Activated T-helper 9 cell treated with anti-CD3 and anti-CD28 coated beads, Interleukin-2, amount 50 U/mL, for 16 hours (primary cell): ENCODE measurements around the gene RTKN.
A peak's percentile ranks its signal among the peaks of the same experiment; 100 is the strongest.

Experiments
- DNase-seq: peaks from one replicate; pipeline ENCODE4 v3.0.0-alpha.2; 2020; ENCODE audit warnings: low read depth

The RTKN gene

DNA sequence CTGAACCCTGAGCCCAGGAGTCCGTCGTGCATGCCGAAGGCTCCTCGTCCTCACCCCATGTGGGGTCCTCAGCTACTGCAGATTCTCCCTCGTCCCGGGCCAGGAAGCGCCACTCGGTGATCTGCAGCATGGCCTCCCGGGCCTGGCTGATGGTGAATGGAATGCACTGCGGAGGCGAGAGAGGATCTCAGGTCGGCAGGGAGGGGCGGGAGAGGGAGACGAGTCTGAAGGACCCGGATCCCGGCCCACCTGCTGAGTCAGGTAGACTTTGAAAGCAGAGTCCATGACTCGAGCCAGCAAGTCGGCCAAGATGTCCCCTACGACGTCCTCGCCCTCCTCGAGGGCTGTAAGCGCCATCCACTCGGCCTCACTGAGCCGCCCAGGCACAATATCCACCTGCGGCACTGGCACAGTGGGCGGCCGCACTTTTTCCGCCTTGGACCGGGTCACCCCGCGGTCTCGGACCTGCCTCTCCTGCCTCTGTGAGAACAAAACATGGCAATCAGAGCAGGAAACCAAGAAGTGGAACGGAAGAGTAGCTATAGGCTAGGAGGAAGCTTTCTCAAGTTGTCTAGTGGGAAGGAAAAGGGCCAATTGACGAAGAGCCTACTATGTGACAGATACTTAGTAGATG lies 25.9 kb downstream of the RTKN start:
- no peak for DNase-seq

GRCh38 chr2:74414881-74415761 lies 26.6 kb downstream of the RTKN start:
- DNase-seq, result peak; percentile 11

- no peak for DNase-seq
These were observed 27.3 kb downstream of the RTKN start for GRCh38 chr2:74414441-74414840.

DNA sequence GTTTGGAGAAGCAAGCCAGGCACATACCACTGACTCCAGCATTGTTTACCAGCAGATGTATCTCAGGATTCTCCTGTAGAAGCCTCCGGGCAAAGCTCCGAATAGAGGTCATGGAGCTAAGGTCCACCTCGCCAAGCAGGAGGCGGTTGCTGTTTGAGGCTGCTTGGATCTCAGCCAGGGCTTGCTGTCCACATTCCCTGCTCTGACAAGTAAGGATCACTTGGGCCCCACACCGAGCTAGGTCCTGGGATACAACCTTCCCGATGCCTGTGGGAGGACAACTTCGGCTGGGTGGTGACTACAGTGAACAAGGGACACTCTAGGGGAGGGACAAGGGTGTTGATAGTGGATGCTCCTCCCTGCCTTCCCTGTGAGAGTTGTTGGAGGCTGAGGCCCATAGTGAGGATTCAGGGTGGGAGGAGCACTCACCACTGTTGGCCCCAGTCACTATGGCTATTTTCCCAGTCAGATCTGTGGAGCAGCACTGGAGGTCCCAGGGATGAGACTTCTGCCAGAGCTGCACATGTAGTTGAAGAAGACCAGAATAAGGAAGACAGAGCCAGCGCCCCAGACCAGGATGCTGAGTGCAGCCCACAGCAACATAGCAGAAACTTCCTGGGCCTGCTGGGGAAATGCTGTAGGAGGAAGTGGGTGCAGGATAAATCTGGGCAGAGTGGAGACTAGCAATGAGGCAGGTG lies 28.6 kb downstream of the RTKN start:
- DNase-seq, result no peak

GRCh38 chr2:74407682-74408081 lies 34.1 kb downstream of the RTKN start:
- no peak for DNase-seq

- no peak for DNase-seq
These were observed 35.7 kb downstream of the RTKN start for GRCh38 chr2:74406035-74406434.

- DNase-seq, result no peak
These were observed 39.8 kb downstream of the RTKN start for GRCh38 chr2:74401891-74402290.

DNA sequence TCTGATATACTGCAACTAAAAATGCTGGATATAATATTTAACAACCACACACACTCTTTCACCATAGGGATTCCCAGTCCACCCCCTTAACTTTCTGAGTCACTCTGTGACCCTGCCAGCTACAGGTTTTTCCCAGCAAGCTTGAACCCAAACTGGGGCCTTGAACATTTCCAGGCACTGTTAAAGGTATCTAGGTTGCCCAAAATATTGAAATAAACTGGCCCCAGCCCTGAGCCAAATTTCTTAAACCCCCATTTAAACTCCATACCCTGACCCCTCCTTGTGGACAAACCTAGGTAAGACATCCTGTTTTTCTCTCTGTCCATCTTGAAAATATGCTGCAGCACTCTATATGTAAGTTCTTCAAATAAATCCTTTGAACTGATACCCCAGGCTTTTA lies 42.0 kb downstream of the RTKN start:
- DNase-seq, result no peak

GRCh38 chr2:74396149-74396548 lies 45.6 kb downstream of the RTKN start:
- DNase-seq, result no peak

- DNase-seq, result no peak
These were observed 48.2 kb downstream of the RTKN start for GRCh38 chr2:74393525-74393924.

- no peak for DNase-seq
These were observed 49.3 kb downstream of the RTKN start for GRCh38 chr2:74392449-74392743.

DNA sequence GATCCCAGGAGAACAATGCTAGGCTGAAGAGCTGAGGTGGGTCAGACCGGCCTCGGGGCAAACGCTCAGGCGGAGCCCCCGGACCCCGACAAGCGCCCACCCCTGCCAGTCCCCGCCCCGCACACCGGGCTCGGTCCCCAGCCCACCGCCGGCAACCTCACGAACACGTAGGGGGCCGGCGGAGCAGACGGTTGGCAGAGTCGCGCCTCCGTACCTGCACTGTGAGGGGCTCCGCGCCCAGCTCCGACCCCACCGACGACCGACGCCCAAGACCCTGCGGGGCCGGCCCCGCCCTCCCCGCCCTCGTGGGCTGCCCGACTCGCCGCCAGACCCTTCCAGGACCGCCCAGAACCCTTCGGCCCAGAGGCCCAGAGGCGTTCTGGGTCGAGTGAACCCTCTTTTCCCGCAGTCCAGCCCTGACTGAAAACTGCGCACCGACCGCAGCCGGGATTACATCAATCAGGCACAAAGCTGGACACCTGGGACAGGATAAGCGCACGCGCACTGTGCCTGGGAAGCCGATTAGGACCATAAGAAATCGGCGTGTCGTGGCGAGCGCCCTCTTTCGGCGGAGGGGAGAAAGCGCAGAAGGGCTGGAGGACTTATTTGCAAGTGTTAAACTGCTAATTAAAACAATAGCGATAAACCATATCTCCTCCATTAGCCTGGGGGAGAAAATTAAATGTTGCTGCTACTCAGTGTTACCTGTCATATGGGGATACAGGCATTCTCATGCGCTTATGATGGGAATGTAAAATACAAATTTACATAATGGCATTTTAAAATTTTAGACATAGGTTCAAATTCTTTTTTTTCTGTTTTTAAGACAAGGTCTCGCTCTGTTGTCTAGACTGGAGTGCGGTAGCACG lies 49.9 kb downstream of the RTKN start:
- peak; percentile 90 for DNase-seq

DNA sequence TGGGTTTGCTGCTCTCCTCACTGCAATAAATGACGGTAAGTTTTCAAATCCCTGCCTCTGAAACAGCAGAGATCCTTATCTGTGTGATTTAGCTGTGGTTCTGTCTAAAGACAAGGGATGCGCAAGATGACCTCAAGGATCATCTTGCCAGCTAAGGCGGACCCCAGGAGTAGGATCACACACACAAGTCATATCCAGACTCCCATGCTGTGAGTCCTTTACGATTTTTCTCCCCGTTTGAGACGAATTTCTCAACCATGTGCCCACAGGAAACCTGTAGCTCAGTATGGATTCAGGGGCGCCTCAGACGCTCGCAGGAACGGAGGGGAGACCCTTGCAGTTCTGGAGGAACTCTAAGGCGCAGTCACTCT lies 50.5 kb downstream of the RTKN start:
- DNase-seq, result no peak

DNA sequence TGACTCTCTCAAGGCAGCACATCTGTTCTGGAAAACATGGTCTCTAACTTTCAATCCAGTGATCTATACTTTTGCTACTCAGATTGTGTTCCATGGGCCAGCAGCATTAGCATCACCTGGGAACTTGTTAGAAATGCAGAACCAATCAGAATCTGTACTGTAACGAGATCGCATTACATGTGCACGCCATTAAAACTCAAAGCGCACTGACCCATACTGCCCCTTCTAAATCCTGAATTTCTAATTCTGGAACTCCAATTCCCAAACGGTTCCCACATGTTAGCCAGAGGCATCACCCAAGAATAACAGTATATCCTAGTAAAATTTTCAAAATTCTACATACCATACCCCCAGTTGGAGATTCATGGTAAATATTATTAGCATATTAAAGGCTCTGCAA lies 51.1 kb downstream of the RTKN start:
- no peak for DNase-seq

GRCh38 chr2:74387346-74387745 lies 54.4 kb downstream of the RTKN start:
- no peak for DNase-seq

DNA sequence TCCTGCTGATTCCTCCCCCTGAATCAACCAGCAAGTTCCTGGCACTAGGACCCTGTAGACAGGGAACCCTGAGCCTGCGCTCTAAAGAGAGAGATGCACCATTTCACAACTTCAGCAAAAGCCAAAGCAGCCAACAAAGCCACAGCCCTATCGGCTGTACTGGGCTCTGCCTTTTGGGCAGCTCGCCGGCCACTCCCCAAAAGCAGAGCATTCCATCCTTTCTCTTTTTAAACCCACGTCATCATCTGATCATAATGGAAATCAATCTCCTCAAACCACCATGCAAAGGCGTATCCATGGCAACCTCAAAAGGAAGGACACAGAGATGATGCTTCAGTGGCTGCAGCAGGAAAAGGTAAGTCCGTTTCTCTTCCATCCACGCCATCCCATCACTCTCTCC lies 56.3 kb downstream of the RTKN start:
- DNase-seq, result no peak

- no peak for DNase-seq
These were observed 57.7 kb downstream of the RTKN start for GRCh38 chr2:74384051-74384450.

DNA sequence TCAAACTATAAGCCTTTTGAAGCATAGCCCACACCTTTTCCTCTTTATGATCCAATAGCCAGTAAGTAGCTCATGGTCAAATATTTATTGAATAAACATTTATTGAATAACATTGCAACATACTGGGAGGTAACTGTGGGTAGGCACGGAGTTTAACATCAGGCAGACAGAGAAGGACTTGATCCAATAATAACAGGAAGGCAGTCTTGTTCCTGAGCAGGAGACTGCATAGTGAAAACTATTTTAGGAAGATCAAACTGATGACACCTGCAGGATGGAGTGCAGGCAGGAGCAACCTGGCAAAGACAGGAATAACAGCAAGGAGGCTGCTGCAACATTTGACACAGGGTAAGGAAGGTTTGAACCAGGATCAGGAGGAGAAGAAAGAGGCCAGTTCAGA lies 58.5 kb downstream of the RTKN start:
- no peak for DNase-seq

DNA sequence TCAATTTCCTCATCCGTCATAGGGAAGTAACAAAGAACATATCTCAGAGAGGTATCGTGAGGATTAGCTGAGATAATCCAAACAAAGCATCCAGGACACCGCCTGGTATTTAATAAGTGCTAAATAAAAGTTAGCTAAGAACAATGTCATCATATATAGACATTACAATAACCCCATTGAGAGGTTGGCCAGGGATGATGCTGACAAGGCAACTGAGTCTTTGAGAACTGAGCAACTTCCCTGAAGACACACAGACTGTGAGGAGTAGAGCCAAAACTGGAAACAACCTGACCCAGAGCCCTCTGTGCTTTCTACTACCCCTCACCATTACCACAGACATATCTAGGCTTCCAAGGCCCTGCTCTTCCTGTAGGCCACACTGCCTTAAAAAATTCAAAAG lies 60.0 kb downstream of the RTKN start:
- DNase-seq, result no peak

- DNase-seq, result no peak
These were observed 61.6 kb downstream of the RTKN start, which contains the start of gene DCTN1 for GRCh38 chr2:74379851-74380789. DCTN1 (minus strand) TSS chr2:74380311; CDS start chr2:74380037, 274 bp downstream.

GRCh38 chr2:74378007-74378406 lies 63.7 kb downstream of the RTKN start:
- no peak for DNase-seq
